Fibroblast of lung (primary cell): ENCODE data around the gene ZP1.

Experiments used
- EZH2 ChIP-seq: IDR thresholded peaks from 2 replicates; pipeline ENCODE4 v1.5.1; 2012; ENCODE audit warnings: low read length, control low read depth, mild to moderate bottlenecking; ENCODE audit errors: missing control alignments
- TF ChIP-seq, protein P1 (sequence below), 2 donors: IDR thresholded peaks in 1 of 2; conservative IDR thresholded peaks in 1 of 2; 1 replicate in 1 of 2; 2 replicates in 1 of 2; pipeline ENCODE4 v1.5.1; 2011 to 2012; ENCODE audit warnings: low read length in 2 of 2, control low read depth in 1 of 2, inconsistent platforms in 1 of 2, low read depth in 1 of 2, mild to moderate bottlenecking in 1 of 2

GRCh38 chr11:60923326-60923725, 56.0 kb downstream of the ZP1 start:
- TF ChIP-seq, protein P1, sequence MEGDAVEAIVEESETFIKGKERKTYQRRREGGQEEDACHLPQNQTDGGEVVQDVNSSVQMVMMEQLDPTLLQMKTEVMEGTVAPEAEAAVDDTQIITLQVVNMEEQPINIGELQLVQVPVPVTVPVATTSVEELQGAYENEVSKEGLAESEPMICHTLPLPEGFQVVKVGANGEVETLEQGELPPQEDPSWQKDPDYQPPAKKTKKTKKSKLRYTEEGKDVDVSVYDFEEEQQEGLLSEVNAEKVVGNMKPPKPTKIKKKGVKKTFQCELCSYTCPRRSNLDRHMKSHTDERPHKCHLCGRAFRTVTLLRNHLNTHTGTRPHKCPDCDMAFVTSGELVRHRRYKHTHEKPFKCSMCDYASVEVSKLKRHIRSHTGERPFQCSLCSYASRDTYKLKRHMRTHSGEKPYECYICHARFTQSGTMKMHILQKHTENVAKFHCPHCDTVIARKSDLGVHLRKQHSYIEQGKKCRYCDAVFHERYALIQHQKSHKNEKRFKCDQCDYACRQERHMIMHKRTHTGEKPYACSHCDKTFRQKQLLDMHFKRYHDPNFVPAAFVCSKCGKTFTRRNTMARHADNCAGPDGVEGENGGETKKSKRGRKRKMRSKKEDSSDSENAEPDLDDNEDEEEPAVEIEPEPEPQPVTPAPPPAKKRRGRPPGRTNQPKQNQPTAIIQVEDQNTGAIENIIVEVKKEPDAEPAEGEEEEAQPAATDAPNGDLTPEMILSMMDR (conservative IDR thresholded peaks at IDR 0.05 in 1 of 2, IDR thresholded peaks at IDR 0.05 in 1 of 2; ENCODE audit: low read depth in 1 of 2, low read length in 2 of 2), result no peak
- no peak for TF ChIP-seq EZH2
